ENCODE results near the gene COQ4.
"Not testable (repeated sequence)": the region's sequence is repeated elsewhere in the genome, so short reads cannot be mapped to it uniquely, and the experiment has no call there.

Gene COQ4

DNA sequence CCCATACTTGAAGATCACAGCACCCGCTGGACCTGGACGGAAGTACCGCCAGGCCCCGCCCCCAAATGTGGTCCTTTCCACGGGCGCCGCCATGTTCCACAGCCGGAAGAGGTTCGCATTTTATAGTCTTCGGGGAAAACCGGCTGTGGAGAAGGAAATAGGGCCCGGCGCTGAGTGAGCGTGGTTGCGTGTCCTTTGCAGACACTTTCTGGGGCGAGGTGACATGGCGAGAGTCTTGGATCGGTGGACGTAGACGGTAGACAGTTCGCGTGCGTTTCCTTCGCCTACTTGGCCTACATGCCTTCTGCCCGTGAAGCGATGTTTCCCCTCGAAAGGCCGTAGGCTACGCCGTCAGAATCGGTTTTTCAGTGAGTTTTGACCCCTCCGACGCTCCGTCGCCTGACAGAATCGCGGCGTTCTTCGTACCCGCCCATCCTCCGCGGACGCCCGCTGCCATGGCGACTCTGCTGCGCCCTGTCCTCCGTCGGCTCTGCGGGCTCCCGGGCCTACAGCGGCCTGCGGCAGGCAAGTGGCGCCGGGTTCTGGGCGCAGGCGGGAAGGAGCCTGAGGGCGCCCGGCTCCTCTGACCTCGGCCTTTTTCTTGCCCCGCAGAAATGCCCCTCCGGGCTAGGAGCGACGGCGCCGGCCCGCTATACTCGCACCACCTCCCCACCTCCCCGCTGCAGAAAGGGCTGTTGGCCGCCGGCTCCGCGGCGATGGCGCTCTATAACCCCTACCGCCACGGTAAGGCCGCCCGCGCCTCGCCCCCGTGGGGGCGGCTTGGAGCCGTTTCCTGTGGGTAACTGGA, at the start of gene COQ4, which contains the start of gene TRUB2:
COQ4 (plus strand) TSS at position 436 of the 808 bp plus-strand sequence; CDS start at position 456, 20 bp downstream.
TRUB2 (minus strand) TSS at position 44 of the 808 bp plus-strand sequence; CDS start at position 5, 39 bp downstream.
- TF ChIP-seq, protein P1, sequence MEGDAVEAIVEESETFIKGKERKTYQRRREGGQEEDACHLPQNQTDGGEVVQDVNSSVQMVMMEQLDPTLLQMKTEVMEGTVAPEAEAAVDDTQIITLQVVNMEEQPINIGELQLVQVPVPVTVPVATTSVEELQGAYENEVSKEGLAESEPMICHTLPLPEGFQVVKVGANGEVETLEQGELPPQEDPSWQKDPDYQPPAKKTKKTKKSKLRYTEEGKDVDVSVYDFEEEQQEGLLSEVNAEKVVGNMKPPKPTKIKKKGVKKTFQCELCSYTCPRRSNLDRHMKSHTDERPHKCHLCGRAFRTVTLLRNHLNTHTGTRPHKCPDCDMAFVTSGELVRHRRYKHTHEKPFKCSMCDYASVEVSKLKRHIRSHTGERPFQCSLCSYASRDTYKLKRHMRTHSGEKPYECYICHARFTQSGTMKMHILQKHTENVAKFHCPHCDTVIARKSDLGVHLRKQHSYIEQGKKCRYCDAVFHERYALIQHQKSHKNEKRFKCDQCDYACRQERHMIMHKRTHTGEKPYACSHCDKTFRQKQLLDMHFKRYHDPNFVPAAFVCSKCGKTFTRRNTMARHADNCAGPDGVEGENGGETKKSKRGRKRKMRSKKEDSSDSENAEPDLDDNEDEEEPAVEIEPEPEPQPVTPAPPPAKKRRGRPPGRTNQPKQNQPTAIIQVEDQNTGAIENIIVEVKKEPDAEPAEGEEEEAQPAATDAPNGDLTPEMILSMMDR (IDR thresholded peaks at IDR 0.05): no peak
- H3K9me3 Mint-ChIP-seq: no peaks in the 10 kb centered on the region
- H3K4me3 Mint-ChIP-seq: peak within 1 kb of the TSS; percentile 97
- peaks cover 10% of the 10 kb centered on the region for H3K36me3 Mint-ChIP-seq (ENCODE audit: low read depth)
- peak within 1 kb of the TSS; percentile 99 for H3K27ac Mint-ChIP-seq
- peaks cover 4% of the 10 kb centered on the region for H3K27me3 Mint-ChIP-seq (ENCODE audit: low read depth, poor library complexity)
- DNase-seq: peak; percentile 92
- peaks cover 19% of the 10 kb centered on the region for H3K4me1 Mint-ChIP-seq

DNA sequence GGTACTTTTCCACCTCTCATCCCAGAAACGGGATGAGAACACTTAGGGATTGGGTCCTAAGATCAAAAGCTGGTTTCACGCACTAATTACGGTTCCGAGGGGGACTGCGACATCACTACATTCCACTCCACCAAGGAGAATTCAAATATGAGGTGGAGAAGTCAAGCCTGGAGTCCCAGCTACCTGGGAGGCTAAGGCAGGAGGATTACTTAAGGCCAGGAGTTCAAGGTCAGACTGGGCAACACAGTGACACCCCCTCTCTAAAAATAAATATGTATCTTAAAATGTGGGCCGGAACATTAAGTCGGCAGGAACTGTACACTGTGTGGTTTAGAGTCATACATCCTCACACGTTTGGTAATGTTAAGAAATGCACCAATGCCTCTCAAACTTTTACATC, 48.4 kb upstream of the COQ4 start:
- TF ChIP-seq, protein P1 (IDR thresholded peaks at IDR 0.05): no peak
- H3K9me3 Mint-ChIP-seq: no peaks in the 10 kb centered on the region

GRCh38 chr9:128275198-128276007, 47.2 kb upstream of the COQ4 start, which contains the start of gene GOLGA2:
GOLGA2 (minus strand) TSS chr9:128276007; CDS start chr9:128275976, 31 bp downstream.
- peak; percentile 66 for DNase-seq
- TF ChIP-seq, protein P1 (IDR thresholded peaks at IDR 0.05): no peak
- Mint-ChIP-seq H3K4me1 (peaks cover 55% of the 10 kb centered on the region), H3K27ac (peak within 1 kb of the TSS; percentile 95), H3K9me3 (no peaks in the 10 kb centered on the region), H3K36me3 (ENCODE audit: low read depth) (peaks cover 6% of the 10 kb centered on the region), H3K4me3 (peak within 1 kb of the TSS; percentile 98), H3K27me3 (ENCODE audit: low read depth, poor library complexity) (peaks cover 2% of the 10 kb centered on the region)

More for the DNA sequence above, 48.4 kb upstream of the COQ4 start:
- peak overlapping the region; percentile 98 for H3K4me3 Mint-ChIP-seq
- H3K4me1 Mint-ChIP-seq: peaks cover 43% of the 10 kb centered on the region
- no peak for DNase-seq
- peaks cover 9% of the 10 kb centered on the region for H3K36me3 Mint-ChIP-seq (ENCODE audit: low read depth)
- no peak overlapping the region for H3K27ac Mint-ChIP-seq
- peaks cover 2% of the 10 kb centered on the region for H3K27me3 Mint-ChIP-seq (ENCODE audit: low read depth, poor library complexity)

GRCh38 chr9:128276008-128276573, 46.5 kb upstream of the COQ4 start, which contains the start of gene SWI5:
SWI5 (plus strand) TSS chr9:128276276.
- Mint-ChIP-seq H3K4me1 (peaks cover 61% of the 10 kb centered on the region), H3K27ac (peak within 1 kb of the TSS; percentile 95), H3K27me3 (ENCODE audit: low read depth, poor library complexity) (peaks cover 2% of the 10 kb centered on the region), H3K36me3 (ENCODE audit: low read depth) (peaks cover 7% of the 10 kb centered on the region), H3K9me3 (no peaks in the 10 kb centered on the region), H3K4me3 (peak within 1 kb of the TSS; percentile 98)
- TF ChIP-seq, protein P1 (IDR thresholded peaks at IDR 0.05): no peak
- peak; percentile 100 for DNase-seq

DNA sequence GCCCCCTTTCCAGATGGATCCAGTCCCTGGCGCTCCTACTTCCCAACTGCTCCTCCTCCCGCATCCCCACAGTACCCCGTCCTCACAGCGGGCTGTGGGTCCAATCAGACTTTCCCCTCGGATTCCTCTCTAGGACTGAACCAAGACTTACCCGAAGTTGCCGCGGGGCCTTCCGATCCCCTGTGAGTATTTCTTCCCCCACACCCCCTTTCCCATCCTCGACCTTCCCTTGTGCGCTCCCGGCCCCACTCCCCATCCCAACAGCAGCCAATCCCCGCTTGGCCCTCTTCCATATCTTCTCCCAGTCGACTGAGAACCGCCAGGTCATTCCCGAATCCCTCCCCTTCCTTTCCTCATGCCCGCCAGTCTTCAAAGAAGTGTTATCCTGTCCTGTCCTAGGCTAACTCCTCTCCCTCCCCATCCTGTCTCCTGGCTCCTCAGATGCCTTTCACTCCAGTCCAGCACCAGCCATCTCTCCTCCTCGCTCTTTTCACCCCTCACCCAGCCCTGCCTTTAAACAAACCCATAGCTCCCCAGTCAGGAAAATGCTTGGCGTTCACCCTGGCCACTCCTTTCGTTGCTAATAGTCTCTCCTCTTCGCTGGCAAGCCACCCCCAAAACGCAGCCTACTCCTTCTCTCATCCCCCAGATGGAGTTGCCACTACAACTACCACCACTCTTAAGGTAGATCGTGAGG, 45.9 kb upstream of the COQ4 start:
- peaks cover 67% of the 10 kb centered on the region for H3K4me1 Mint-ChIP-seq
- TF ChIP-seq, protein P1 (IDR thresholded peaks at IDR 0.05): no peak
- DNase-seq: peak; percentile 33
- H3K27ac Mint-ChIP-seq: peak overlapping the region; percentile 95
- no peaks in the 10 kb centered on the region for H3K9me3 Mint-ChIP-seq
- H3K36me3 Mint-ChIP-seq (ENCODE audit: low read depth): peaks cover 13% of the 10 kb centered on the region
- peaks cover 2% of the 10 kb centered on the region for H3K27me3 Mint-ChIP-seq (ENCODE audit: low read depth, poor library complexity)
- peak overlapping the region; percentile 98 for H3K4me3 Mint-ChIP-seq

- Mint-ChIP-seq H3K4me3 (peak overlapping the region; percentile 49), H3K4me1 (peaks cover 66% of the 10 kb centered on the region), H3K27ac (peak overlapping the region; percentile 63)
- peak; percentile 15 for DNase-seq
- not testable (repeated sequence) for H3K27me3 Mint-ChIP-seq (ENCODE audit: low read depth, poor library complexity); H3K36me3 Mint-ChIP-seq (ENCODE audit: low read depth); H3K9me3 Mint-ChIP-seq
These were observed 43.3 kb upstream of the COQ4 start for GRCh38 chr9:128279088-128280073.

All from nephron progenitor cell (in vitro differentiated cells).